ENCODE data around the gene YIPF6. TPM values are rescaled to one million over a fixed set of nuclear protein-coding genes. Genes with fewer than 3 reads are reported as not detected.

Gene YIPF6
- polyA plus RNA-seq, 10 donors, result 24.9 to 33.1 (median 29.3) TPM

DNA sequence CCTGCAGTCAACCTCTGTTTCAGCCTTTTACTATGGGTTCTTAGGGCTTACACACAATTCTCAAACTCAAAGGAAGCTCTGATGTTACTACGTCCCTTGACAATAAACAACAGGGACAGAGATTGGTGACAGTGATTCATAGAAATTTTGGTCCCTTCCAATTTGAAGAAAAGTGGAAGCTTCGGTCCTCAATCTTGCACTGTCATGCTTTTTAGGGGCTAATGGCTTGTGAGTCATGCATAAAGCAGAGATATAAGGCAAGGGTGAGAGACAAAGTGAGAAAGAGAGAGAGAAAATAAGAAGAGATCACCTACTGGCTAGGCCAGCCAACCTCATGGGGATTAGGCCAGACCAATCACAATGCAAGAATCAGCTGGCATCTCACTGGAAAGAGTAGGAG is 85.4 kb downstream of the YIPF6 start:
- DNase-seq, result no peak

Other genes starting within 250 kb of the YIPF6 start
- 10 to 100 TPM; 11.2 to 23.1 (median 14.9) TPM for gene OPHN1, start 65.6 kb upstream of the YIPF6 start, polyA plus RNA-seq (ENCODE audit: insufficient read length in 10 of 10)
- gene STARD8, start 148.6 kb downstream of the YIPF6 start, polyA plus RNA-seq (ENCODE audit: insufficient read length in 10 of 10), result 10 to 100 TPM; 12.4 to 21.3 (median 18.2) TPM

All from muscle of back (tissue), 11 donors.